NT2/D1 (cell line): Measurements from ENCODE around the gene HERPUD1.
"Not testable (repeated sequence)": the region's sequence is repeated elsewhere in the genome, so short reads cannot be mapped to it uniquely, and the experiment has no call there.

Source experiments
- SUZ12 ChIP-seq: IDR thresholded peaks from 2 replicates; pipeline ENCODE4 v1.6.1; 2011; ENCODE audit not compliant: insufficient read length, insufficient read depth; ENCODE audit errors: extremely low read depth
- YY1 ChIP-seq: IDR thresholded peaks from 2 replicates; pipeline ENCODE4 v1.6.1; 2011; ENCODE audit not compliant: insufficient read length, insufficient read depth
- ZNF274 ChIP-seq: IDR thresholded peaks from 2 replicates; pipeline ENCODE4 v1.6.1; 2011; ENCODE audit warnings: mild to moderate bottlenecking, low read depth, low read length

DNA sequence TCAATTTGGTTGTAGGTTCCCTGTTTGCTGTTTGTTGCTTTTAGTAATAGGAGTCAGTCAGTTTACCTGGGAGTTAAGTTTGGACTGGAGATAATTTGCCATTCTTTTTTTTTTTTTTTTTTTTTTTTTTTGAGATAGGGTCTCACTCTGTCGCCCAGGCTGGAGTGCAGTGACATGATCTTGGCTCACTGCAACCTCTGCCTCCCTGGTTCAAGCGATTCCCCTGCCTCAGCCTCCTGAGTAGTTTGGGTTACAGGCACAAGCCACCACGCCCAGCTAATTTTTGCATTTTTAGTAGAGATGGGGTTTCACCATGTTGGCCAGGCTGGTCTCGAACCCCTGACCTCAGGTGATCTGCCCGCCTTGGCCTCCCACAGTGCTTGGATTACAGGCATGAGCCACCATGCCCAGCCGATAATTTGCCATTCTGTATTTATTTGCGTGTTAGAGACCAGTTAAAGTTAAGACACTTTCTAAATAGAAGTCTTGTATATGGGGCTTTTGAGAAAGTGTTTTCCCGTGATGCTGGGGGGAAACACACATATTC is 2.7 kb downstream of the HERPUD1 start:
- TF ChIP-seq ZNF274, SUZ12, YY1: not testable (repeated sequence)
